Suprapubic skin (tissue), 4 donors: ENCODE results near the gene EPAS1.

Source experiments
- POLR2A ChIP-seq, 2 donors: fragments of 450-650 bp; IDR thresholded peaks; one replicate each; pipeline ENCODE4 v1.6.1; 2017; ENCODE audit warnings: antibody characterized with exemption in 2 of 2, mild to moderate bottlenecking in 2 of 2, moderate library complexity in 2 of 2
- POLR2AphosphoS5 ChIP-seq, 3 donors: sonication (generic); formaldehyde crosslinking; IDR thresholded peaks; one replicate each; pipeline ENCODE4 v1.6.1; 2017; ENCODE audit warnings: antibody characterized with exemption in 3 of 3
- TF ChIP-seq, protein P1 (sequence below), 2 donors: fragments of 200-600 bp in 1 of 2; fragments of 450-650 bp in 1 of 2; sonication (generic) in 1 of 2; IDR thresholded peaks; one replicate each; pipeline ENCODE4 v1.5.1; 2016 to 2019; ENCODE audit warnings: antibody characterized with exemption in 2 of 2, mild to moderate bottlenecking in 1 of 2, moderate library complexity in 1 of 2

DNA sequence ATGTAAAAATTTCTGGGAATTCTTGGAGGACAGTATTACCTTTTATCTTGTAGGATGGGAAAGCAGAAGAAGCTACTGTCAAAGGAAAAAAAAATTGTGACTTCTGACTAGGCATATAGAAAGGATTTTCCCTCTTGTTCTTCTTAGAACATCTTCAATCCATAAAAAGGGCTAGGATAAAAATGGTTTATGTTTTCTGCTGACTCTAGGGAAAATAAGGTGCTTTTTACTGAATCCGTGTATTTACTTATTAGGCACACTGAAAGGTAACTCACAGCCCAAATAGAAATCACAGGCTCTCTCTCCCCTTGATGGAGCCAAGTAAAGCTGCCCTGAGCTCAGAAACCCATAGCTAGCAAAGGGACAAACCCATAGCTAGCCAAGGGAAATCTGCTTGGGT, 74.6 kb downstream of the EPAS1 start:
- TF ChIP-seq, protein P1, sequence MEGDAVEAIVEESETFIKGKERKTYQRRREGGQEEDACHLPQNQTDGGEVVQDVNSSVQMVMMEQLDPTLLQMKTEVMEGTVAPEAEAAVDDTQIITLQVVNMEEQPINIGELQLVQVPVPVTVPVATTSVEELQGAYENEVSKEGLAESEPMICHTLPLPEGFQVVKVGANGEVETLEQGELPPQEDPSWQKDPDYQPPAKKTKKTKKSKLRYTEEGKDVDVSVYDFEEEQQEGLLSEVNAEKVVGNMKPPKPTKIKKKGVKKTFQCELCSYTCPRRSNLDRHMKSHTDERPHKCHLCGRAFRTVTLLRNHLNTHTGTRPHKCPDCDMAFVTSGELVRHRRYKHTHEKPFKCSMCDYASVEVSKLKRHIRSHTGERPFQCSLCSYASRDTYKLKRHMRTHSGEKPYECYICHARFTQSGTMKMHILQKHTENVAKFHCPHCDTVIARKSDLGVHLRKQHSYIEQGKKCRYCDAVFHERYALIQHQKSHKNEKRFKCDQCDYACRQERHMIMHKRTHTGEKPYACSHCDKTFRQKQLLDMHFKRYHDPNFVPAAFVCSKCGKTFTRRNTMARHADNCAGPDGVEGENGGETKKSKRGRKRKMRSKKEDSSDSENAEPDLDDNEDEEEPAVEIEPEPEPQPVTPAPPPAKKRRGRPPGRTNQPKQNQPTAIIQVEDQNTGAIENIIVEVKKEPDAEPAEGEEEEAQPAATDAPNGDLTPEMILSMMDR (IDR thresholded peaks at IDR 0.05), result no peak
- TF ChIP-seq POLR2A (IDR thresholded peaks at IDR 0.05), result no peak
- TF ChIP-seq POLR2AphosphoS5 (IDR thresholded peaks at IDR 0.05), result no peak
